GM23338 (cell line): ENCODE measurements around the gene NFE2L3. TPM values are rescaled to one million over a fixed set of nuclear protein-coding genes. Genes with fewer than 3 reads are reported as not detected.

Source experiments
- ATAC-seq: fragments of 200-7000 bp; cut with Tn5 transposase; 3 replicates; pipeline ENCODE4 v1.9.1; 2020
- DNase-seq: peaks from one replicate; pipeline ENCODE4 v3.0.0-alpha.2; 2015; ENCODE audit warnings: low spot score
- H2AFZ ChIP-seq: fragments of 200-600 bp; sonication (generic); 2 replicates; pipeline ENCODE4 v1.8.0; 2016; ENCODE audit warnings: antibody characterized with exemption, mild to moderate bottlenecking, moderate library complexity
- H3F3A ChIP-seq: fragments of 200-600 bp; sonication (generic); replicated peaks from 2 replicates; pipeline ENCODE4 v1.8.0; 2017; ENCODE audit warnings: antibody characterized with exemption, mixed run types, low read depth
- H3K27ac ChIP-seq: fragments of 200-600 bp; sonication (generic); 2 replicates; pipeline ENCODE4 v1.6.1; 2016; ENCODE audit warnings: low read depth
- H3K27me3 ChIP-seq: fragments of 200-600 bp; sonication (generic); 2 replicates; pipeline ENCODE4 v1.8.0; 2016; ENCODE audit warnings: mild to moderate bottlenecking, mixed run types, moderate library complexity; ENCODE audit not compliant: insufficient read depth
- H3K36me3 ChIP-seq: fragments of 200-600 bp; sonication (generic); 2 replicates; pipeline ENCODE4 v1.8.0; 2016; ENCODE audit warnings: mild to moderate bottlenecking; ENCODE audit not compliant: insufficient read depth
- H3K4me1 ChIP-seq: fragments of 200-600 bp; sonication (generic); 2 replicates; pipeline ENCODE4 v1.8.0; 2016; ENCODE audit warnings: mild to moderate bottlenecking, moderate library complexity; ENCODE audit not compliant: insufficient read depth
- H3K4me2 ChIP-seq: fragments of 200-600 bp; sonication (generic); 2 replicates; pipeline ENCODE4 v1.7.1; 2017; ENCODE audit warnings: mixed run types
- H3K4me3 ChIP-seq: fragments of 200-600 bp; sonication (generic); 2 replicates; pipeline ENCODE4 v1.6.1; 2016; ENCODE audit warnings: mixed run types
- H3K79me2 ChIP-seq: fragments of 200-600 bp; sonication (generic); replicated peaks from 2 replicates; pipeline ENCODE4 v1.8.0; 2017; ENCODE audit warnings: mild to moderate bottlenecking; ENCODE audit not compliant: insufficient read depth
- H3K9me2 ChIP-seq: fragments of 200-600 bp; sonication (generic); 2 replicates; pipeline ENCODE4 v1.8.0; 2017; ENCODE audit not compliant: insufficient read depth
- H4K20me1 ChIP-seq: fragments of 200-600 bp; sonication (generic); replicated peaks from 2 replicates; pipeline ENCODE4 v1.8.0; 2017; ENCODE audit warnings: mild to moderate bottlenecking; ENCODE audit not compliant: insufficient read depth
- H3K27ac Mint-ChIP-seq: 2 replicates; pipeline ENCODE4 v1.8.0; 2020; ENCODE audit warnings: inconsistent platforms, mild to moderate bottlenecking, moderate library complexity, mixed read lengths
- H3K27me3 Mint-ChIP-seq: 3 replicates; pipeline ENCODE4 v1.8.0; 2022; ENCODE audit warnings: low read depth, mild to moderate bottlenecking, moderate library complexity, mixed read lengths, inconsistent platforms; ENCODE audit not compliant: insufficient read depth, poor library complexity
- H3K36me3 Mint-ChIP-seq: 3 replicates; pipeline ENCODE4 v1.8.0; 2021; ENCODE audit warnings: low read depth, mild to moderate bottlenecking, inconsistent platforms, moderate library complexity, mixed read lengths
- H3K4me1 Mint-ChIP-seq: 3 replicates; pipeline ENCODE4 v1.8.0; 2020; ENCODE audit warnings: mild to moderate bottlenecking, inconsistent platforms, mixed read lengths
- H3K4me3 Mint-ChIP-seq: 3 replicates; pipeline ENCODE4 v1.8.0; 2021; ENCODE audit warnings: moderate library complexity, mild to moderate bottlenecking, inconsistent platforms, mixed read lengths
- H3K9me3 Mint-ChIP-seq: 3 replicates; pipeline ENCODE4 v1.8.0; 2020; ENCODE audit warnings: moderate library complexity, mild to moderate bottlenecking, inconsistent platforms, mixed read lengths
- CREB1 ChIP-seq: fragments of 250-450 bp; sonication (Bioruptor Pico); IDR thresholded peaks from 2 replicates; pipeline ENCODE4 v1.5.0; 2020; ENCODE audit warnings: low read depth, mild to moderate bottlenecking, moderate library complexity
- EZH2 ChIP-seq: fragments of 200-600 bp; sonication (generic); IDR thresholded peaks from one replicate; pipeline ENCODE4 v1.8.0; 2017; ENCODE audit warnings: antibody characterized with exemption, mild to moderate bottlenecking, low read depth; ENCODE audit not compliant: unreplicated experiment
- EZH2phosphoT487 ChIP-seq: fragments of 200-600 bp; sonication (generic); IDR thresholded peaks from one replicate; pipeline ENCODE4 v1.8.1; 2018; ENCODE audit warnings: antibody characterized with exemption; ENCODE audit not compliant: unreplicated experiment
- NANOG ChIP-seq: IDR thresholded peaks from 2 replicates; pipeline ENCODE4 v1.6.1; 2016; ENCODE audit warnings: antibody characterized with exemption, borderline replicate concordance
- ZNF114 ChIP-seq: fragments of 250-450 bp; sonication (Bioruptor Pico); IDR thresholded peaks from 2 replicates; pipeline ENCODE4 v1.5.0; 2020; ENCODE audit warnings: mild to moderate bottlenecking, moderate library complexity
- ZNF331 ChIP-seq: fragments of 250-450 bp; sonication (Bioruptor Pico); IDR thresholded peaks from 2 replicates; pipeline ENCODE4 v1.5.0; 2020; ENCODE audit warnings: low read depth, mild to moderate bottlenecking, moderate library complexity
- polyA plus RNA-seq: library from polyadenylated mRNA; unstranded; fragments of >200 nt; fragmentation: Nextera tagmentation; extraction: Ambion mirVana; gene quantifications from 2 replicates; pipeline ENCODE4 v1.2.1, GENCODE V29; 2016
- total RNA-seq: library from RNA; depleted of rRNA; stranded (reverse); fragments of >200 nt; shearing (Covaris generic); gene quantifications from 2 replicates; pipeline ENCODE4 v1.2.3, GENCODE V29; 2014
- TF ChIP-seq, protein P1 (sequence below), 2 experiments: fragments of 200-600 bp in 1 of 2; sonication (generic) in 1 of 2; conservative IDR thresholded peaks; 2 replicates each; pipeline versions ENCODE4 v1.5.1 to v1.6.1; 2016 to 2017; ENCODE audit warnings: antibody characterized with exemption in 2 of 2, low read depth in 2 of 2, mild to moderate bottlenecking in 2 of 2, moderate library complexity in 1 of 2
- TF ChIP-seq, protein P2 (sequence below): IDR thresholded peaks from one replicate; pipeline ENCODE4 v1.6.1; 2018; ENCODE audit warnings: antibody characterized with exemption; ENCODE audit not compliant: unreplicated experiment
- TF ChIP-seq, protein P3 (sequence below): IDR thresholded peaks from 2 replicates; pipeline ENCODE4 v1.6.1; 2016; ENCODE audit warnings: antibody characterized with exemption
- TF ChIP-seq, protein P4 (sequence below): fragments of 250-450 bp; sonication (Bioruptor Pico); IDR thresholded peaks from 2 replicates; pipeline ENCODE4 v1.5.0; 2020; ENCODE audit warnings: mild to moderate bottlenecking, moderate library complexity

The NFE2L3 gene
- total and polyA plus RNA-seq, 2 experiments from 2014 or later = 62.0 to 142 TPM

DNA sequence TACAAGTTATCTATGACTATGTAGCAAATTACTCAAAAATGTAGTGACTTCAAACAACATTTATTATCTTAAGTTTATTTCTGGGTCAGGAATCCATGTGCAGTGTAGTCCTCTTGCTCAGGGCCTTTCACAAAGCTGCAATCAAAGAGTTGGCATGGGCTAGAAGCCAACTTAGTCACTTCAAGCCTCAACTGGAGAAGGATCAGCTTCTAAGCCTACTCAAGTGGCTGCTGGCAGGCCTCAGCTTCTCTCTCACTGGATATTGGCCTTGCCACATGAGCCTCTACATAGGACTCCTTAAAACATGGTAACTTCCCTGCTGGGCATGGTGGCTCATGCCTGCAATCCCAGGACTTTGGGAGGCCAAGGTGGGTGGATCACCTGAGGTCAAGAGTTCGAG lies 5.0 kb upstream of the NFE2L3 start:
- no peaks in the 10 kb centered on the region for H3K36me3 ChIP-seq
- H3K4me3 ChIP-seq = no peak overlapping the region
- no peak overlapping the region for H3K27ac ChIP-seq
- Mint-ChIP-seq H3K9me3 (peaks cover 20% of the 10 kb centered on the region), H3K4me3 (no peak overlapping the region), H3K4me1 (peaks cover 17% of the 10 kb centered on the region), H3K27me3 (peaks cover 8% of the 10 kb centered on the region), H3K27ac (no peak overlapping the region), H3K36me3 (peaks cover 14% of the 10 kb centered on the region)
- H3F3A ChIP-seq = 0 out of 2 replicates have a peak, but pooled peaks cover 6% of the 10 kb centered on the region
- H3K27me3 ChIP-seq = no peaks in the 10 kb centered on the region
- H3K9me2 ChIP-seq = 0 out of 2 replicates have a peak, but pooled peaks cover 3% of the 10 kb centered on the region
- no peak for ATAC-seq
- no peaks in the 10 kb centered on the region for H4K20me1 ChIP-seq
- no peaks in the 10 kb centered on the region for H3K79me2 ChIP-seq
- DNase-seq = no peak
- H3K4me1 ChIP-seq = peaks cover 22% of the 10 kb centered on the region
- TF ChIP-seq, protein P1, sequence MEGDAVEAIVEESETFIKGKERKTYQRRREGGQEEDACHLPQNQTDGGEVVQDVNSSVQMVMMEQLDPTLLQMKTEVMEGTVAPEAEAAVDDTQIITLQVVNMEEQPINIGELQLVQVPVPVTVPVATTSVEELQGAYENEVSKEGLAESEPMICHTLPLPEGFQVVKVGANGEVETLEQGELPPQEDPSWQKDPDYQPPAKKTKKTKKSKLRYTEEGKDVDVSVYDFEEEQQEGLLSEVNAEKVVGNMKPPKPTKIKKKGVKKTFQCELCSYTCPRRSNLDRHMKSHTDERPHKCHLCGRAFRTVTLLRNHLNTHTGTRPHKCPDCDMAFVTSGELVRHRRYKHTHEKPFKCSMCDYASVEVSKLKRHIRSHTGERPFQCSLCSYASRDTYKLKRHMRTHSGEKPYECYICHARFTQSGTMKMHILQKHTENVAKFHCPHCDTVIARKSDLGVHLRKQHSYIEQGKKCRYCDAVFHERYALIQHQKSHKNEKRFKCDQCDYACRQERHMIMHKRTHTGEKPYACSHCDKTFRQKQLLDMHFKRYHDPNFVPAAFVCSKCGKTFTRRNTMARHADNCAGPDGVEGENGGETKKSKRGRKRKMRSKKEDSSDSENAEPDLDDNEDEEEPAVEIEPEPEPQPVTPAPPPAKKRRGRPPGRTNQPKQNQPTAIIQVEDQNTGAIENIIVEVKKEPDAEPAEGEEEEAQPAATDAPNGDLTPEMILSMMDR (conservative IDR thresholded peaks at IDR 0.05; ENCODE audit: low read depth in 2 of 2) = no peak
- TF ChIP-seq EZH2phosphoT487 (no peak), NANOG (no peak), ZNF114 (CRISPR knock-in tag) (no peak), CREB1 (no peak), ZNF331 (CRISPR knock-in tag) (no peak), EZH2 (no peak)
- TF ChIP-seq, protein P2, sequence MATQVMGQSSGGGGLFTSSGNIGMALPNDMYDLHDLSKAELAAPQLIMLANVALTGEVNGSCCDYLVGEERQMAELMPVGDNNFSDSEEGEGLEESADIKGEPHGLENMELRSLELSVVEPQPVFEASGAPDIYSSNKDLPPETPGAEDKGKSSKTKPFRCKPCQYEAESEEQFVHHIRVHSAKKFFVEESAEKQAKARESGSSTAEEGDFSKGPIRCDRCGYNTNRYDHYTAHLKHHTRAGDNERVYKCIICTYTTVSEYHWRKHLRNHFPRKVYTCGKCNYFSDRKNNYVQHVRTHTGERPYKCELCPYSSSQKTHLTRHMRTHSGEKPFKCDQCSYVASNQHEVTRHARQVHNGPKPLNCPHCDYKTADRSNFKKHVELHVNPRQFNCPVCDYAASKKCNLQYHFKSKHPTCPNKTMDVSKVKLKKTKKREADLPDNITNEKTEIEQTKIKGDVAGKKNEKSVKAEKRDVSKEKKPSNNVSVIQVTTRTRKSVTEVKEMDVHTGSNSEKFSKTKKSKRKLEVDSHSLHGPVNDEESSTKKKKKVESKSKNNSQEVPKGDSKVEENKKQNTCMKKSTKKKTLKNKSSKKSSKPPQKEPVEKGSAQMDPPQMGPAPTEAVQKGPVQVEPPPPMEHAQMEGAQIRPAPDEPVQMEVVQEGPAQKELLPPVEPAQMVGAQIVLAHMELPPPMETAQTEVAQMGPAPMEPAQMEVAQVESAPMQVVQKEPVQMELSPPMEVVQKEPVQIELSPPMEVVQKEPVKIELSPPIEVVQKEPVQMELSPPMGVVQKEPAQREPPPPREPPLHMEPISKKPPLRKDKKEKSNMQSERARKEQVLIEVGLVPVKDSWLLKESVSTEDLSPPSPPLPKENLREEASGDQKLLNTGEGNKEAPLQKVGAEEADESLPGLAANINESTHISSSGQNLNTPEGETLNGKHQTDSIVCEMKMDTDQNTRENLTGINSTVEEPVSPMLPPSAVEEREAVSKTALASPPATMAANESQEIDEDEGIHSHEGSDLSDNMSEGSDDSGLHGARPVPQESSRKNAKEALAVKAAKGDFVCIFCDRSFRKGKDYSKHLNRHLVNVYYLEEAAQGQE = no peak
- TF ChIP-seq, protein P3, sequence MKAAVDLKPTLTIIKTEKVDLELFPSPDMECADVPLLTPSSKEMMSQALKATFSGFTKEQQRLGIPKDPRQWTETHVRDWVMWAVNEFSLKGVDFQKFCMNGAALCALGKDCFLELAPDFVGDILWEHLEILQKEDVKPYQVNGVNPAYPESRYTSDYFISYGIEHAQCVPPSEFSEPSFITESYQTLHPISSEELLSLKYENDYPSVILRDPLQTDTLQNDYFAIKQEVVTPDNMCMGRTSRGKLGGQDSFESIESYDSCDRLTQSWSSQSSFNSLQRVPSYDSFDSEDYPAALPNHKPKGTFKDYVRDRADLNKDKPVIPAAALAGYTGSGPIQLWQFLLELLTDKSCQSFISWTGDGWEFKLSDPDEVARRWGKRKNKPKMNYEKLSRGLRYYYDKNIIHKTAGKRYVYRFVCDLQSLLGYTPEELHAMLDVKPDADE = no peak
- TF ChIP-seq, protein P4, sequence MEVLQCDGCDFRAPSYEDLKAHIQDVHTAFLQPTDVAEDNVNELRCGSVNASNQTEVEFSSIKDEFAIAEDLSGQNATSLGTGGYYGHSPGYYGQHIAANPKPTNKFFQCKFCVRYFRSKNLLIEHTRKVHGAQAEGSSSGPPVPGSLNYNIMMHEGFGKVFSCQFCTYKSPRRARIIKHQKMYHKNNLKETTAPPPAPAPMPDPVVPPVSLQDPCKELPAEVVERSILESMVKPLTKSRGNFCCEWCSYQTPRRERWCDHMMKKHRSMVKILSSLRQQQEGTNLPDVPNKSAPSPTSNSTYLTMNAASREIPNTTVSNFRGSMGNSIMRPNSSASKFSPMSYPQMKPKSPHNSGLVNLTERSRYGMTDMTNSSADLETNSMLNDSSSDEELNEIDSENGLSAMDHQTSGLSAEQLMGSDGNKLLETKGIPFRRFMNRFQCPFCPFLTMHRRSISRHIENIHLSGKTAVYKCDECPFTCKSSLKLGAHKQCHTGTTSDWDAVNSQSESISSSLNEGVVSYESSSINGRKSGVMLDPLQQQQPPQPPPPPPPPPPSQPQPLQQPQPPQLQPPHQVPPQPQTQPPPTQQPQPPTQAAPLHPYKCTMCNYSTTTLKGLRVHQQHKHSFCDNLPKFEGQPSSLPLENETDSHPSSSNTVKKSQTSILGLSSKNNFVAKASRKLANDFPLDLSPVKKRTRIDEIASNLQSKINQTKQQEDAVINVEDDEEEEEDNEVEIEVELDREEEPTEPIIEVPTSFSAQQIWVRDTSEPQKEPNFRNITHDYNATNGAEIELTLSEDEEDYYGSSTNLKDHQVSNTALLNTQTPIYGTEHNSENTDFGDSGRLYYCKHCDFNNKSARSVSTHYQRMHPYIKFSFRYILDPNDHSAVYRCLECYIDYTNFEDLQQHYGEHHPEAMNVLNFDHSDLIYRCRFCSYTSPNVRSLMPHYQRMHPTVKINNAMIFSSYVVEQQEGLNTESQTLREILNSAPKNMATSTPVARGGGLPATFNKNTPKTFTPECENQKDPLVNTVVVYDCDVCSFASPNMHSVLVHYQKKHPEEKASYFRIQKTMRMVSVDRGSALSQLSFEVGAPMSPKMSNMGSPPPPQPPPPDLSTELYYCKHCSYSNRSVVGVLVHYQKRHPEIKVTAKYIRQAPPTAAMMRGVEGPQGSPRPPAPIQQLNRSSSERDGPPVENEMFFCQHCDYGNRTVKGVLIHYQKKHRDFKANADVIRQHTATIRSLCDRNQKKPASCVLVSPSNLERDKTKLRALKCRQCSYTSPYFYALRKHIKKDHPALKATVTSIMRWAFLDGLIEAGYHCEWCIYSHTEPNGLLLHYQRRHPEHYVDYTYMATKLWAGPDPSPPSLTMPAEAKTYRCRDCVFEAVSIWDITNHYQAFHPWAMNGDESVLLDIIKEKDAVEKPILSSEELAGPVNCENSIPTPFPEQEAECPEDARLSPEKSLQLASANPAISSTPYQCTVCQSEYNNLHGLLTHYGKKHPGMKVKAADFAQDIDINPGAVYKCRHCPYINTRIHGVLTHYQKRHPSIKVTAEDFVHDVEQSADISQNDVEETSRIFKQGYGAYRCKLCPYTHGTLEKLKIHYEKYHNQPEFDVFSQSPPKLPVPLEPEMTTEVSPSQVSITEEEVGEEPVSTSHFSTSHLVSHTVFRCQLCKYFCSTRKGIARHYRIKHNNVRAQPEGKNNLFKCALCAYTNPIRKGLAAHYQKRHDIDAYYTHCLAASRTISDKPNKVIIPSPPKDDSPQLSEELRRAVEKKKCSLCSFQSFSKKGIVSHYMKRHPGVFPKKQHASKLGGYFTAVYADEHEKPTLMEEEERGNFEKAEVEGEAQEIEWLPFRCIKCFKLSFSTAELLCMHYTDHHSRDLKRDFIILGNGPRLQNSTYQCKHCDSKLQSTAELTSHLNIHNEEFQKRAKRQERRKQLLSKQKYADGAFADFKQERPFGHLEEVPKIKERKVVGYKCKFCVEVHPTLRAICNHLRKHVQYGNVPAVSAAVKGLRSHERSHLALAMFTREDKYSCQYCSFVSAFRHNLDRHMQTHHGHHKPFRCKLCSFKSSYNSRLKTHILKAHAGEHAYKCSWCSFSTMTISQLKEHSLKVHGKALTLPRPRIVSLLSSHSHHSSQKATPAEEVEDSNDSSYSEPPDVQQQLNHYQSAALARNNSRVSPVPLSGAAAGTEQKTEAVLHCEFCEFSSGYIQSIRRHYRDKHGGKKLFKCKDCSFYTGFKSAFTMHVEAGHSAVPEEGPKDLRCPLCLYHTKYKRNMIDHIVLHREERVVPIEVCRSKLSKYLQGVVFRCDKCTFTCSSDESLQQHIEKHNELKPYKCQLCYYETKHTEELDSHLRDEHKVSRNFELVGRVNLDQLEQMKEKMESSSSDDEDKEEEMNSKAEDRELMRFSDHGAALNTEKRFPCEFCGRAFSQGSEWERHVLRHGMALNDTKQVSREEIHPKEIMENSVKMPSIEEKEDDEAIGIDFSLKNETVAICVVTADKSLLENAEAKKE (CRISPR knock-in tag) = no peak
- H2AFZ ChIP-seq = no peak overlapping the region
- no peak overlapping the region for H3K4me2 ChIP-seq
